ENCODE data around the gene ZNF664.

- TF ChIP-seq CTCF (conservative IDR thresholded peaks at IDR 0.05) (peak; percentile 91), EZH2 (IDR thresholded peaks at IDR 0.05; ENCODE audit: low read depth) (no peak)
These were observed 63.7 kb downstream of the ZNF664 start for GRCh38 chr12:124036657-124037109.
